Esophagus (tissue), 2 donors: ENCODE data around the gene ADARB2. TPM values are rescaled to one million over a fixed set of nuclear protein-coding genes. Genes with fewer than 3 reads are reported as not detected.

Source experiments
- H3K27ac ChIP-seq, 2 donors: one replicate each; pipeline ENCODE4 v1.5.1; 2013; ENCODE audit warnings: low read depth in 2 of 2, mild to moderate bottlenecking in 2 of 2, inconsistent platforms in 1 of 2, low read length in 1 of 2, moderate library complexity in 1 of 2
- H3K27me3 ChIP-seq, 2 donors: one replicate each; pipeline ENCODE4 v1.6.1; 2013; ENCODE audit warnings: low read length in 2 of 2, control low read depth in 1 of 2, mild to moderate bottlenecking in 1 of 2; ENCODE audit not compliant: insufficient read depth in 2 of 2, control insufficient read depth in 1 of 2
- H3K36me3 ChIP-seq, 2 donors: one replicate each; pipeline ENCODE4 v1.6.1; 2013; ENCODE audit warnings: low read length in 1 of 2; ENCODE audit not compliant: control insufficient read depth in 2 of 2, insufficient read depth in 2 of 2
- H3K4me1 ChIP-seq, 2 donors: one replicate each; pipeline ENCODE4 v1.6.1; 2013; ENCODE audit warnings: low read length in 1 of 2; ENCODE audit not compliant: control insufficient read depth in 2 of 2, insufficient read depth in 2 of 2
- H3K4me3 ChIP-seq, 2 donors: one replicate each; pipeline ENCODE4 v1.5.1; 2013; ENCODE audit warnings: low read length in 2 of 2, mild to moderate bottlenecking in 2 of 2, low read depth in 1 of 2, moderate library complexity in 1 of 2
- H3K9me3 ChIP-seq, 2 donors: one replicate each; pipeline ENCODE4 v1.6.1; 2013; ENCODE audit warnings: mild to moderate bottlenecking in 2 of 2, low read depth in 1 of 2, low read length in 1 of 2, moderate library complexity in 1 of 2; ENCODE audit not compliant: control insufficient read depth in 2 of 2, insufficient read depth in 1 of 2
- WGBS, 2 donors: extraction: QIAGEN DNeasy Blood & Tissue Kit; methylation state at CpG; one replicate each; pipeline ENCODE4 v1.1.7; 2013; 5-methylcytosine and 5-hydroxymethylcytosine counted together
- polyA plus RNA-seq, 2 donors: library from polyadenylated mRNA; stranded (reverse); fragments of 200-250 nt; gene quantifications; one replicate each; pipeline ENCODE4 v1.2.3, GENCODE V29; 2013
- donor health status: healthy with polysubstance abuse.
- donor health status: Bipolar disorder and iron deficiency.

ADARB2 gene
- polyA plus RNA-seq, 2 donors, result 0.33 to 0.65 TPM

DNA sequence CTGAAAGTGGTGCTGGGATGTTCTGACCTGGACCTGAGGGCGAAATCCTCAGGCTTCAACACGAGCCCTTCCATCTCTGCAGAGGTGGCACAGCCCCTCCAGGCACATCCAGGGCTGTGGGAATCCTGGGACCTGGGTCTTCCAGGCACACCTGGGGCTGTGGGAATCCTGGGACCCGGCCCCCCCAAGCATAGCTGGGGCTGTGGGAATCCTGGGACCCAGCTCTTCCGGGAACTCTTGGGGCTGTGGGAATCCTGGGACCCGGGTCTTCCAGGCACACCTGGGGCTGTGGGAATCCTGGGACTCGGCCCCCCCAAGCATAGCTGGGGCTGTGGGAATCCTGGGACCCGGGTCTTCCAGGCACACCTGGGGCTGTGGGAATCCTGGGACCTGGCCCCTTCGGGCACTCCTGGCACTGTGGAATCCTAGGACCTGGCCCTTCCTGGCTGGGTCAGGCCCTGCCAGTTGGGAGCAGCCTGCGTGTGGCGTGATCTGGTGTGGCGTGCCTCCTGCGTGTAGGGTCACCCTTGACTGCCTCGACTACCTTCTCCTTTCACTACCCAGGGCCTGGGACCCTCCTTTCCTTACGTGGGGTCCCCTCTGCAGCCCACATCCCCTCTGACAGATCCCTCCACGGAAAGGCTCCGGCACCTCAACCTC lies 557.1 kb downstream of the ADARB2 start:
- 83 to 85% methylated on average over 16 of the region's 16 CpGs for WGBS, 2 donors
- Histone ChIP-seq H3K27me3 (no peaks in the 10 kb centered on the region), H3K9me3 (no peaks in the 10 kb centered on the region), H3K4me1 (no peaks in the 10 kb centered on the region), H3K36me3 (no peaks in the 10 kb centered on the region), H3K27ac (no peak overlapping the region), H3K4me3 (no peak overlapping the region)

GRCh38 chr10:1179346-1180070 lies 557.8 kb downstream of the ADARB2 start:
- Histone ChIP-seq H3K4me3 (no peak overlapping the region), H3K4me1 (no peaks in the 10 kb centered on the region), H3K9me3 (no peaks in the 10 kb centered on the region), H3K27ac (no peak overlapping the region), H3K27me3 (no peaks in the 10 kb centered on the region), H3K36me3 (no peaks in the 10 kb centered on the region)
- 87 to 92% methylated on average over 20 of the region's 20 CpGs for WGBS, 2 donors

- Histone ChIP-seq H3K27me3 (no peaks in the 10 kb centered on the region), H3K9me3 (no peaks in the 10 kb centered on the region), H3K4me1 (no peaks in the 10 kb centered on the region), H3K36me3 (no peaks in the 10 kb centered on the region), H3K27ac (no peak overlapping the region), H3K4me3 (no peak overlapping the region)
- WGBS, 2 donors, result 88 to 89% methylated on average over 16 of the region's 16 CpGs
Measured at GRCh38 chr10:1178506-1178905, 558.8 kb downstream of the ADARB2 start.

- Histone ChIP-seq H3K27ac (no peak overlapping the region), H3K27me3 (no peaks in the 10 kb centered on the region), H3K36me3 (no peaks in the 10 kb centered on the region), H3K4me3 (no peak overlapping the region), H3K4me1 (no peaks in the 10 kb centered on the region), H3K9me3 (peaks cover 0 to under 1% of the 10 kb centered on the region in 2 donors)
- 89 to 92% methylated on average over 9 of the region's 9 CpGs for WGBS, 2 donors
Measured at GRCh38 chr10:1177936-1178335, 559.4 kb downstream of the ADARB2 start.

- H3K27me3 ChIP-seq, result no peaks in the 10 kb centered on the region
- H3K9me3 ChIP-seq, result peaks cover 0 to 2% of the 10 kb centered on the region in 2 donors
- H3K36me3 ChIP-seq, result no peaks in the 10 kb centered on the region
- H3K4me1 ChIP-seq, result no peaks in the 10 kb centered on the region
- 89 to 91% methylated on average over 23 of the region's 23 CpGs for WGBS, 2 donors
- no peak overlapping the region for H3K27ac ChIP-seq
- H3K4me3 ChIP-seq, result no peak overlapping the region
Measured at GRCh38 chr10:1175956-1176565, 561.3 kb downstream of the ADARB2 start.

- Histone ChIP-seq H3K4me3 (no peak overlapping the region), H3K4me1 (no peaks in the 10 kb centered on the region), H3K27ac (no peak overlapping the region), H3K27me3 (no peaks in the 10 kb centered on the region), H3K36me3 (no peaks in the 10 kb centered on the region), H3K9me3 (peaks cover 0 to 2% of the 10 kb centered on the region in 2 donors)
- 78 to 84% methylated on average over 5 of the region's 5 CpGs for WGBS, 2 donors
Measured at GRCh38 chr10:1174022-1174421, 563.3 kb downstream of the ADARB2 start.

GRCh38 chr10:1173091-1173490 lies 564.2 kb downstream of the ADARB2 start:
- Histone ChIP-seq H3K36me3 (no peaks in the 10 kb centered on the region), H3K4me3 (no peak overlapping the region), H3K27ac (no peak overlapping the region), H3K4me1 (no peaks in the 10 kb centered on the region), H3K27me3 (no peaks in the 10 kb centered on the region), H3K9me3 (peaks cover 0 to 2% of the 10 kb centered on the region in 2 donors)
- WGBS, 2 donors, result 87 to 93% methylated on average over 26 to 27 of the region's 27 CpGs

DNA sequence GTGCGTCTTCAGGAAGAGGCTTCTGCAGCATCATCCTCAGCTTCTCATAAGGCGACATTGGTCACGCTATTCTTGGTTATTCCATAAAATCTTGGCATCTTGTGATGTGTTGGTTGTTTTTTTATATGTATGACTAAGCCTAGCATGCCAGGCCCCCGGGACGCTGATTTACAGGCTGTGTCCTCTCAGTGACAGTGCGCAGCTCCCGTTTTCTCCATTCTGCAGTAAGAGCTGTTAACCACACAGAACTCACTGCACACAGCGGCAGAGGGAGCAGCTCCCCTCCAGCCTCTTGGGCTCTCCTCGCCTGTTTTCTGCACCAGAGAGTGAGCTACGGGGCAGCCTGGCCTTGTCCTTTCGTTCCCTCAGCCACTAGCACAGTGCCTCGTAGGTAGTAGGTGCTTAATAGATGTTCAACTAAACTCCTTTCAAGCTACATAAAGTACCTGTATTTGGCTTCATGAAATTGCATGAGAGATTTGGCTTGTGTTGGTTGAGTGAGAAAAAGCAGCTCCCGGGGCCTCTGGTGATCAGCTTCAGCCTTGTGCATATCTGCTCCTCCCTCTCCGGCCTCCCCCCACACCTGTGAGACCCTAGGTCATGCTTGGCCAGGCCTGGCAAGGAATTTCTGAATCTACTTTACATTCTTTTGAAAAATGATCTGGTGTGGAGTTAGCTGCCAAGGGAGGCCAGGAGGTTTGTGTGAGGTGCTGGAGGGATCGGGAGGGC lies 564.9 kb downstream of the ADARB2 start:
- no peaks in the 10 kb centered on the region for H3K36me3 ChIP-seq
- peaks cover 0 to 2% of the 10 kb centered on the region in 2 donors for H3K9me3 ChIP-seq
- no peak overlapping the region for H3K4me3 ChIP-seq
- no peaks in the 10 kb centered on the region for H3K27me3 ChIP-seq
- 82 to 84% methylated on average over 15 of the region's 15 CpGs for WGBS, 2 donors
- H3K4me1 ChIP-seq, result no peaks in the 10 kb centered on the region
- no peak overlapping the region for H3K27ac ChIP-seq

DNA sequence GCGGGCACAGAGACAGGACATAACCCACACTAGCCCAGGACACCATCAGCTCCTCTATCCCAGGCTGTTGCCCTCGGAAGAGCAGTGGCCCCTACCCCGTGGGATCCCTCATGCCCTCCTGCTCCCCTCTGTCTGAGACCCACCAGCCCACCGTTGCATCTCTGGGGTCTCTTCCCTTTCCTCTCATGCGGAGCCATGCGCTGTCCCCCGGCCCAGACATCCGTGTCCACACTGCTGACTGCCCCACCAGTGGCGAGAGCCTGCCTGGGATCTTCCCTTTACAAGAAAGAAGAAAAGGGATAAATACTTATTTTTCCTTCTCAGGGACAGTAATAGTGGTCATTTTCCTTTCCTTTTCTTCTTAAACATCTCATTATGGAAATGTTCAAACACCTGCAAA lies 565.7 kb downstream of the ADARB2 start:
- peaks cover 0 to 2% of the 10 kb centered on the region in 2 donors for H3K9me3 ChIP-seq
- H3K27ac ChIP-seq, result no peak overlapping the region
- no peaks in the 10 kb centered on the region for H3K27me3 ChIP-seq
- WGBS, 2 donors, result 88 to 90% methylated on average over 9 of the region's 9 CpGs
- no peaks in the 10 kb centered on the region for H3K36me3 ChIP-seq
- H3K4me1 ChIP-seq, result no peaks in the 10 kb centered on the region
- H3K4me3 ChIP-seq, result no peak overlapping the region
